AG09319 (cell line): Measurements from ENCODE around the gene KIAA1755.

ENCODE experiments used
- DNase-seq: peaks from one replicate; pipeline ENCODE4 v3.0.0-alpha.2; 2010; ENCODE audit warnings: low read depth; ENCODE audit errors: extremely low read depth
- CTCF ChIP-seq: IDR thresholded peaks from 2 replicates; pipeline ENCODE4 v1.5.1; 2011; ENCODE audit warnings: low read depth, mild to moderate bottlenecking, inconsistent platforms, low read length, moderate library complexity

KIAA1755 gene

DNA sequence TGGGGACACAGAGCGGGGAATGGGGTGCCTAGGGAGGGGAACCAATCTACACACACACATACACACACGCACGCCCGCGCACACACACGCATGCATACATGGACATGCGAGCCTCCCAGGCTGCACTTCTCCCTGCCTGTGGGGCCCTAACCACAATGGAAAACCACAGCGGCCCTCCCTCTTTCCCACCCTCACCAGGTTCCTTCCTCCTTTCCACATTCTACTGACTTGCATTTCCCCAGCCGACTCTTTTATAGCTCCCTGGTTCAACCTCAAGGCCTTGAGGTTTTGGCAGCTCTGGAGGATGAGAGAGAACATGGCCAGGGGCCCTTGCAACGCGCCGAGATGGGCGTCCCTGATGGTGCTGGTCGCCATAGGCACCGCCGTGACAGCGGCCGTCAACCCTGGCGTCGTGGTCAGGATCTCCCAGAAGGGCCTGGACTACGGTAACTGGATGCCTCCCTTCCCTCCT is 43.4 kb upstream of the KIAA1755 start, which contains the start of gene BPI:
BPI (plus strand) TSS at position 249 of the 472 bp plus-strand sequence; CDS start at position 317, 68 bp downstream.
- no peak for TF ChIP-seq CTCF
- no peak for DNase-seq

DNA sequence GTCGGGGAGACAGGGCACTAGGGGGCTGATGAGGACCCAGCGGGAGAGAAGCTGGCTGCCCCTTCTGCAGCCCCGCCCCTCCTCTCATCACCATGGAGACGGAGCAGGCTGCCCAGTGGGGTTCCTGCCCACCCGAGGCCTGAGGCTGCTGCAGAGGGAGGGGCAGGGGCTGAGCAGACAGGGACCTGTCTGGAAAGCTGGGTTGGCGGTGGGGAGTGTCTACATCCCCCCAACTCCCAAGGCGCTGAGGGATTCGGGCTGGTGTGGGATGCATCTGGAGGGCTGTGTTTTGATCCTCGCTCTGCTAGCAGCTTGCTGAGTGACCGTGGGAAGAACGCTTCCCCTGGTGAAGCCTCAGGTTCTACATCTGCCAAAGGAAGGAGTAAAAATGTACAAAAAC is 42.3 kb upstream of the KIAA1755 start:
- TF ChIP-seq CTCF: no peak
- DNase-seq: no peak

DNA sequence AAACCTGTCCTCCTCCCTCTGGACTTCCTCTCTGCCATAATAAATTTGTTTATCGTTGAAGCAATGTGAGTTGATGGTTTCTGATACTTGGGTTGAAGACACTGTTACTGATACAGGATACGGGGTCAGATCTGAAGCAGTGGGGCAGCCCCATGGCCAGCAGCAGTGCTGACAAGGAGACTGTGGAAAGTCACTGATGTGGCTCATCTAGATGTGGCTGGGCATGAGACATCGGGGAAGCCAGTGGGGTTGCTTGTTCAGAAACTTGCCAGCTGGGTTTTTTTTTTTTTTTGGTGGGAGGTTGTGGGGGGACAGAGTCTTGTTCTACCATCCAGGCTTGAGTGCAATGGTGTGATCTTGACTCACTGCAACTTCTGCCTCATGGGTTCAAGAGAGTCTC is 40.8 kb upstream of the KIAA1755 start:
- no peak for DNase-seq
- TF ChIP-seq CTCF: no peak

DNA sequence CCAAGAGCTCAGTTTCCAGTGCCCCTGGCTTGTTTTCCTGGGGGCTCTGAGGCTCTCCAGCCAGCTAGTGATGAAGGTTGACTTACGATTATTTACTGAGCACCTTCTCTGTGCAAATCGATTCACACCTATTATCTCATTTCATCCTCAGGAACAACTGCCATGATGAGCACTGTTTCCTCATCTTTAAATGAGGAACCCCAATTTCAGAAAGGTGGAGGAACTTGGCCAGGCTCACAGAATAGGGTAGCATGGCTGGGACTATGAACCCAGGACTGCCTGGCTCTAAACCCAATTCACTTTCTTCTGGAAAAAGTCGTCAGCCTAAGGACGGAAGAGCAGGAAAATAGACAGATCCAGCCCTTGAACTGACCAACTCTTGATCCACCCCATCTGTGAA is 39.9 kb upstream of the KIAA1755 start:
- no peak for DNase-seq

GRCh38 chr20:38299963-38300362 is 39.4 kb upstream of the KIAA1755 start:
- TF ChIP-seq CTCF: no peak
- DNase-seq: no peak

More for the DNA sequence above, 39.9 kb upstream of the KIAA1755 start:
- TF ChIP-seq CTCF: no peak

GRCh38 chr20:38298768-38299288 is 38.3 kb upstream of the KIAA1755 start:
- TF ChIP-seq CTCF: no peak
- DNase-seq: no peak

- no peak for DNase-seq
- TF ChIP-seq CTCF: no peak
Observed at GRCh38 chr20:38297916-38298674, 37.6 kb upstream of the KIAA1755 start.
